Neural cell (in vitro differentiated cells): ENCODE data around the gene HSD11B2. TPM values are rescaled to one million over a fixed set of nuclear protein-coding genes. Genes with fewer than 3 reads are reported as not detected.

ENCODE experiments used
- H2AFZ ChIP-seq: fragments of 200-600, 300-800 bp; sonication (generic), shearing (Covaris generic); 2 replicates; pipeline ENCODE4 v1.6.0; 2014; ENCODE audit warnings: low read depth, mild to moderate bottlenecking, antibody characterized with exemption, low read length, moderate library complexity
- H3F3A ChIP-seq: fragments of 200-600 bp; shearing (Covaris generic); 2 replicates; pipeline ENCODE4 v1.6.1; 2016; ENCODE audit warnings: mild to moderate bottlenecking, moderate library complexity, mixed read lengths, antibody characterized with exemption, low read length; ENCODE audit not compliant: insufficient read depth, poor library complexity, severe bottlenecking
- H3K27ac ChIP-seq: fragments of 200-600, 300-800 bp; sonication (generic), shearing (Covaris generic); 2 replicates; pipeline ENCODE4 v1.5.1; 2014; ENCODE audit warnings: mild to moderate bottlenecking, low read length, moderate library complexity
- H3K27me3 ChIP-seq: fragments of 300-800, 200-600 bp; sonication (generic), shearing (Covaris generic); 2 replicates; pipeline ENCODE4 v1.6.0; 2014; ENCODE audit warnings: mild to moderate bottlenecking, low read depth, low read length, moderate library complexity; ENCODE audit not compliant: insufficient read depth
- H3K36me3 ChIP-seq: fragments of 300-800, 200-600 bp; sonication (generic), shearing (Covaris generic); 2 replicates; pipeline ENCODE4 v1.5.1; 2014; ENCODE audit warnings: mild to moderate bottlenecking, antibody characterized with exemption, low read length, moderate library complexity; ENCODE audit not compliant: insufficient read depth
- H3K4me2 ChIP-seq: fragments of 300-800, 200-600 bp; sonication (generic), shearing (Covaris generic); 2 replicates; pipeline ENCODE4 v1.6.0; 2014; ENCODE audit warnings: mild to moderate bottlenecking, low read length
- H3K4me3 ChIP-seq: fragments of 300-800, 200-600 bp; sonication (generic), shearing (Covaris generic); 2 replicates; pipeline ENCODE4 v1.5.1; 2014; ENCODE audit warnings: mild to moderate bottlenecking, low read length, moderate library complexity
- H3K79me2 ChIP-seq: fragments of 200-600 bp; shearing (Covaris generic); replicated peaks from 2 replicates; pipeline ENCODE4 v1.6.0; 2014; ENCODE audit warnings: mild to moderate bottlenecking, low read length, moderate library complexity; ENCODE audit not compliant: insufficient read depth
- H3K9ac ChIP-seq: fragments of 300-800, 200-600 bp; sonication (generic), shearing (Covaris generic); 2 replicates; pipeline ENCODE4 v1.6.1; 2016; ENCODE audit warnings: mild to moderate bottlenecking, low read length, mixed read lengths
- H3K9me2 ChIP-seq: fragments of 200-600 bp; shearing (Covaris generic); 2 replicates; pipeline ENCODE4 v1.6.1; 2016; ENCODE audit warnings: mild to moderate bottlenecking, low read length, mixed read lengths; ENCODE audit not compliant: insufficient read depth
- H3K9me3 ChIP-seq: fragments of 200-600, 300-800 bp; sonication (generic), shearing (Covaris generic); 2 replicates; pipeline ENCODE4 v1.6.1; 2016; ENCODE audit warnings: mild to moderate bottlenecking, mixed run types, low read length, moderate library complexity, mixed read lengths
- H4K20me1 ChIP-seq: fragments of 200-600 bp; shearing (Covaris generic); 2 replicates; pipeline ENCODE4 v1.6.1; 2016; ENCODE audit warnings: mild to moderate bottlenecking, mixed run types; ENCODE audit not compliant: insufficient read depth
- CTCF ChIP-seq: fragments of 450-650 bp; IDR thresholded peaks from 2 replicates; pipeline ENCODE4 v1.5.1; 2014; ENCODE audit warnings: antibody characterized with exemption, mild to moderate bottlenecking, moderate library complexity; ENCODE audit not compliant: poor library complexity, severe bottlenecking
- EP300 ChIP-seq: fragments of 450-650 bp; conservative IDR thresholded peaks from 2 replicates; pipeline ENCODE4 v1.6.1; 2014; ENCODE audit warnings: antibody characterized with exemption, mild to moderate bottlenecking, moderate library complexity; ENCODE audit not compliant: poor library complexity, severe bottlenecking
- EZH2 ChIP-seq: fragments of 200-600, 300-800 bp; shearing (Covaris generic), sonication (generic); IDR thresholded peaks from 2 replicates; pipeline ENCODE4 v1.6.1; 2014; ENCODE audit warnings: antibody characterized with exemption, low read length, borderline replicate concordance, mild to moderate bottlenecking; ENCODE audit not compliant: insufficient read depth, poor library complexity, severe bottlenecking
- MXI1 ChIP-seq: fragments of 450-650 bp; conservative IDR thresholded peaks from 2 replicates; pipeline ENCODE4 v1.6.1; 2014; ENCODE audit warnings: antibody characterized with exemption, mild to moderate bottlenecking; ENCODE audit not compliant: poor library complexity, severe bottlenecking
- POLR2AphosphoS5 ChIP-seq: IDR thresholded peaks from 2 replicates; pipeline ENCODE4 v1.6.1; 2012
- RAD21 ChIP-seq: fragments of 450-650 bp; conservative IDR thresholded peaks from 2 replicates; pipeline ENCODE4 v1.6.1; 2014; ENCODE audit warnings: antibody characterized with exemption, mild to moderate bottlenecking, moderate library complexity
- REST ChIP-seq: IDR thresholded peaks from 2 replicates; pipeline ENCODE4 v1.6.1; 2012; ENCODE audit warnings: borderline replicate concordance
- SMC3 ChIP-seq: fragments of 450-650 bp; conservative IDR thresholded peaks from 2 replicates; pipeline ENCODE4 v1.6.1; 2014; ENCODE audit warnings: antibody characterized with exemption, mild to moderate bottlenecking, moderate library complexity; ENCODE audit not compliant: poor library complexity
- TAF1 ChIP-seq: IDR thresholded peaks from 2 replicates; pipeline ENCODE4 v1.6.1; 2012; ENCODE audit warnings: low read depth
- polyA plus RNA-seq: library from polyadenylated mRNA; depleted of rRNA; stranded (reverse); fragments of >200 nt; gene quantifications from 2 replicates; pipeline ENCODE4 v1.2.3, GENCODE V29; 2014

The HSD11B2 gene
- polyA plus RNA-seq, 1 donor from 2014 or later: 0.24 TPM

GRCh38 chr16:67407788-67408452 is 23.0 kb upstream of the HSD11B2 start:
- Histone ChIP-seq H3K79me2 (no peaks in the 10 kb centered on the region), H3K36me3 (no peaks in the 10 kb centered on the region), H3K9me3 (no peaks in the 10 kb centered on the region), H4K20me1 (no peaks in the 10 kb centered on the region), H3K4me3 (no peak overlapping the region), H3K27ac (no peak overlapping the region), H3K4me2 (no peak overlapping the region), H3K9me2 (no peaks in the 10 kb centered on the region), H3K9ac (no peak overlapping the region), H3F3A (no peaks in the 10 kb centered on the region), H3K27me3 (no peaks in the 10 kb centered on the region), H2AFZ (no peak overlapping the region)
- TF ChIP-seq TAF1 (no peak), CTCF (no peak), REST (no peak), RAD21 (no peak), EZH2 (no peak), MXI1 (no peak), POLR2AphosphoS5 (no peak), EP300 (no peak), SMC3 (no peak)

GRCh38 chr16:67409631-67410030 is 21.3 kb upstream of the HSD11B2 start:
- TF ChIP-seq EP300: no peak
- no peak for TF ChIP-seq TAF1
- Histone ChIP-seq H3K9ac (no peak overlapping the region), H4K20me1 (no peaks in the 10 kb centered on the region)

More at GRCh38 chr16:67409631-67410030, 21.3 kb upstream of the HSD11B2 start:
- no peaks in the 10 kb centered on the region for H3K9me3 ChIP-seq
- no peaks in the 10 kb centered on the region for H3F3A ChIP-seq
- no peaks in the 10 kb centered on the region for H3K9me2 ChIP-seq
- H3K4me3 ChIP-seq: no peak overlapping the region
- no peak overlapping the region for H3K27ac ChIP-seq
- no peaks in the 10 kb centered on the region for H3K36me3 ChIP-seq
- H3K27me3 ChIP-seq: no peaks in the 10 kb centered on the region
- H3K79me2 ChIP-seq: no peaks in the 10 kb centered on the region
- no peak overlapping the region for H2AFZ ChIP-seq
- H3K4me2 ChIP-seq: no peak overlapping the region
